NCI-H526 (cell line): ENCODE results near the gene GAS2L2.

ENCODE experiments used
- DNase-seq, 2 experiments: peaks; one replicate each; lab custom pipeline; 2025; lab: John Stamatoyannopoulos, UW

Gene GAS2L2

DNA sequence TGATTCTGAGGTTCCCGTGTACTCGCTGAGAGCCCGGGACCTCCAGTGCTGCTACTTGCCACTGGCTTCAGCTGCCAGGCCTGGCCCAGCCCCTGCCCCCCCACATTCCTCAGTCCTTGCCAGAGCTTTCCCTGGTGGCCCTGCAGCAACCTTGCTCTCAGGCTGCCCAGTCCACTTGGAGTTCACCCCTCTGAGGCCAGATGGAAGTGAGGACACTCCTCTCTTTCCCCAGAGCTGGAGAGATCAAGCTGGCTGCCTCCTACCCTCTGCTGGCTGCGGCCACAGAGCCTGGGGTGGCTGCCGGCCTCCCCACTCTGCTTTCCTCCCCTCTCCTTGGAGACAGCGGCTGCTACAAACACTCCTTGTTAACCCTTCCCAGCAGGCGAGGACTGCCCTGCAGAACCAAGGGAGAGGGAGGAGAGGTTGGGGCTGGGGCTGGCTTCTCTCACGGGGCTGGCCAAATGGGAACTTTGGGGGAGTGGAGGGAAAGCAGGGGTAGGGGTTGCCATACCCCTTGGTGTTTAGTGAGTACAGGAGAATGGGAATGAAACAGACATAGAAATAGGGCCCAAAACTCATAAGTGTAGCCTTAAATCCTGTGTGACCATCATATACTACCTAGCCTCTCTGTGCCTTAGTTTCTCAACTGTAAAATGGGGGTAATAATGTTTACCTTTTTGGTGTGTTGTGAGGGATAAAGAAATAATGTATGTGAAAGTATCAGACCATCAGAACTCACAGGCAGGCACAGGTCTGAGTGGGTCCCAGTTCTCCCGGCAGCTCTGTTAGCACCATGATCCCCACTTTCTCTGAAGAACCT, at the start of gene GAS2L2:
GAS2L2 (minus strand) TSS at position 295 of the 820 bp plus-strand sequence. CDS start 389 bp downstream, outside the sequence.
- DNase-seq = no peak

DNA sequence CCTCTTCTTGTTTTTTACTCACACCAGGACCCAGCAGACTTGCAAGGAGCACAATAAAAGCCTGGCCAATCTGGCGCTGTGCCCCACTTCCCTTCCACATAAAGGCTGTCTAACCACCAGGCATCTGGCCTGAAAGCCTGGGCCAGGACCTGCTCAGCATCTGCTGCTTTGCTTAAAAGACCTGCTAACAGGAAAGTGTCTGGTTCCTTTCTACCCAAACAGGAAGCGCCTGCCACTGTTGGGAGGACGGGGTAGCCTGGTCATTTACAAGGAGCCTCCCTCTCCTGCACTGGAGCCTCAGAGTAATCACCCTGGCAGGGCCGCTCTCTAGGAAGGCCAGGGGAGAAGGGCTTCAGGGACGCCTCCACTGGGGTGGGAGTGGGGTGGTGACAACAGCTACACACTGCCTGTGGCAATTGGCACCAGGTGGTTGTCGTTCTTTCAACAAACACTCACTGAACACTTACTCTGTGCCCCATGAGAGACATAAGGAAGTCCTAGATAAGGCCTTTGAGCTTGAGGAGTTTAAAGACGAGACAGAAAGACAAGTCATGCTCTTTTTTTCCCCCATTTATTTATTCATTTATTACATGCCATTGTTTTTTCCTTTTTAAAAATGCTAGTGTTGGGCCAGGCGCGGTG, 48.7 kb upstream of the GAS2L2 start:
- DNase-seq = no peak

DNA sequence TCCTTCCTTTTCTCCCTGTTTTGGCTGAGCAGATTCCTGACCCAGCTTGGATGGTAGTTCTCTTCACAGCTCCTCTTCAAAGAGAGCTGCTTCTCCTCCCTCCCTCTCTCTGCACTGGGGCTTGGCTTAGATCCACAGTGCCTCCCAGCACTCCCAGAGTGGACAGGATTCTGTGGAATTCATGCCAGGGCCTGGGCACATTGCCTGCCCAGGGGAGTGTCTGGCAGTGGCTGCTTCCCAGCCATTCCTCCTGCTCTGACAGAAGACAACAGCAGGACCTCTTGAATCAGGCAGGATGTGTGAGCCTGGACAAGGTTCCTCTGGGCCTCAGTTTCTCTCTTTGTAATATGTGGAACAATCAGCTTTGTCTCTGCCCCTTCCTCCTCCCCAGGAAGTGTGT, 46.9 kb upstream of the GAS2L2 start:
- DNase-seq = no peak

DNA sequence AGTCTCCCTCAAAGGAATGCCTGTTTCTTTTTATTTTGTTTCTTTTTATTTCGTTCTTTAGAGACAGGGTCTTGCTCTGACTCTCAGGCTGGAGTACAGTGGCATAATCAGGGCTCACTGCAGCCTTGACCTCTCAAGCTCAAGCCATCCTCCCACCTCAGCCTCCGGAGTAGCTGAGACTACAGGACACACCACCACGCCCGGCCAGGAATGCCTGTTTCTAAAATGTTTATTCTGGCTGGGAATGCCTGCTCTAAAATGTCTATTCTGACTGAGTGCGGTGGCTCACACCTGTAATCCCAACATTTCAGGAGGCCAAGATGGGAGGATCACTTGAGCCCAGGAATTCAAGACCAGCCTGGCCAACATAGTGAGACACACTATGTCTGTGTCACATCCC, 44.9 kb upstream of the GAS2L2 start:
- DNase-seq = no peak

DNA sequence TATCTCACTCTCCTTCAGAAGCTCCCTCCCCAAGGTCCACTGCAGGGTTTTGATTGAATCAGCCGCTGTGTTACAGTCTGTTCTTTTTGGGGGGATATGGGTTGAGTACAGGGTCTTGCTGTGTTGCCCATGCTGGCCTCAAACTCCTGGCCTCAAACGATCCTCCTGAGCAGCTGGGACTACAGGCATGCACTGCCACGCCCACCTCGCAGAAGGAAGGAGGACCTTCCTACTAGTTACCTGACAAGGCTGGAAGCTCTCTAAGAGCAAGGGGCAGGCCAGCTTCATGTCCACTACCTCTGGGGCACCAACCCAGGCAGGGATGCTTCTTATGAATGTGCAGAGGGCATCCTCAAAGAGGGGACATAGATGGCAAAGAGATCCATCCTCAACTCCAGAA, 44.3 kb upstream of the GAS2L2 start:
- DNase-seq = no peak

DNA sequence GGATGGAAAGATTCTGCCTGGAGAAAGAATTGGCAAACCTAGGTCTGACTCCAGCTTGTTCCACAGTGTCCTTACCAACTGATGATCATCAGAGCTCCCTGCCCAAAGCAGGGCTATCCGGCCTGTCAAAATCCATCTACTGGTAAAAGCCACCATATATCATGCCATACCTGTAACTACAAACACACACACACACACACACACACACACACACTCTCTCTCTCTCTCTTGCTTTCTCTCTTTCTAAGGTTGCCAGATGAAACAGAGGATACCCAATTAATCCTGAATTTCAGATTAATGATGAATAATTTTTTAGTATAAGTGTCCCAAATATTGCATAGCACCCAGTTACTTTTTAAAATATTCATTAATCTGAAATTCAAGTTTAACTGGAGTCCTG, 43.9 kb upstream of the GAS2L2 start:
- no peak for DNase-seq

DNA sequence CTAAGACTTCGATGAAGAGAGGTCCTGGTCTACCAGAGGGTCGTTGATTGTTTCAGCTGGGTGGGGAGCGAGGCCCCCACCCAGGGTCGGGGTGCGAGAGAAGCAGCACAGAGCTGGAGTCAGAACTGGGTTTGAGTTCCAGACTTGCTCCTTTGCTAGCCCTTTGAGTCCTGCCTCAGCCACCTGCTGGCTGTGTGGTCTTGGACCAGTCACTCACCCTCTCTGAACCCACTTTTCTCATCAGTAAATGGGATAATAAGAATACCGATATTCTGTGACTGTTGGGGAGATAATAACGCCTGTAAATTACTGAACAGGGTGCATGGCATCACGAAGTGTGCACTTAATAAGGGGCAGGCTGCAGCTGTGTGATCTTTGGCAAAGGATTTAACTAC, 42.8 kb upstream of the GAS2L2 start:
- DNase-seq = no peak

DNA sequence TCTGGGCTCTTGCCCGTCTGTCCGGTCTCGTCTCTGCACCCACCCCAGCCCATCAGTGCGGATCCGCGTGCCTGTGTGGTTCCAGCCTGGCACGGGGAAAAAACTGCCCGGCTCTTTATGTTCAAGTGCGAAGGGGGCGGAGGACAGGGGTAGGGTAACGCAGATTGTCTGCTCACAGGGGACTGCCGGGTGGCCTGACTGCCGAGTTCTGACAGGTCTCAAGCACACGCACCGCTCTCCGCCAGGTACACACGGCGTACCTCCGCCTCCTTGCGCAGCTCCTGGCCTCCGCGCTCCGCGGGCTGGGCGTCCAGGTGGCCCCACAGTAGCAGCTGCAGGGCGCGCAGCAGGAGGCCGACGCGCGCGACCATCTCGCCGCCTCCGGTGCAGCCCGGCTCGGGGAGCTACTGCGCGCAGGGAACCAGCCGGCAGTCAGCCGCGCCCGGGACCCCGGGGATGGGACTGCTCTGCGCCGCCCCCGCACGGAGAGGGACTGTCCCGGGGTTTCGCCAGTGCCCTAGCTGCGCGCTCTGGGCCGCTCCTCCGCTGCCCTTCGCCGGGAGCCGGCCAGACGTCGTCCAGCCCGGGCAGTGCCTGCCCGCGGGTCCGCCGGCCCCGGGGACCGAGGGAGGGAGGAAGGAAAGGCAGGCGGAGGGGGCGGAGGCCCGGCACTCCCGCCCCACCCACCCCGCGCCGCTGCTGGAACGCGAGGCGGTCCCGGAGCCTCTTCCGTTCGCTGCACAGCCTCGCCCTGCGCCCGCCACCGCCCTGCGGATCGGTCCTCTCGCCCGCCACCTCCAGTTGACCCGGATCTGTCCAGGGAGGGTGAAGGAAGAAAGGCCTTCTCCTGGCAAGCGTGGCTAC, 42.2 kb upstream of the GAS2L2 start, which contains the start of gene MMP28:
MMP28 (minus strand) TSS at position 635 of the 864 bp plus-strand sequence; CDS start at position 371, 264 bp downstream.
- peak in 1 of 2 experiments; percentile 65 for DNase-seq

DNA sequence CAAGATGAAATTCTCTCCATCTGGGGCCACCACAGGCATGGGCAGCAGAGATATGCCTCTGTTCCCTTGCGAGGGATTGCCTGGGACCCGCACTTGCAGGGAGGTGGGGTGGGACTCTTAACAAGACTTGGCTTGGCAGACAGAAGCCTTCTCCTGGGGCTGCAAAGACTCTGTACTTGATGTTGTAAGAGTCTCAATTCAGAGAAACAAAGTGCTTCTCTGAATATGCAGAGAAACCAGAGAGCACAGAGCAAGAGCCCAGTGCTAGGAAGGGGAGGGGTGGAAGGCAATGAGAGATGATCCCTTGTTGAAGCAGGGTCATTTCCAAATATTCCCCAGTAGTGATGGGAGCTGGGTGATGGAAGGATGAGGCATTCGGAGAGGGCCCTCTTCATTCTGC, 40.2 kb upstream of the GAS2L2 start:
- DNase-seq = no peak

DNA sequence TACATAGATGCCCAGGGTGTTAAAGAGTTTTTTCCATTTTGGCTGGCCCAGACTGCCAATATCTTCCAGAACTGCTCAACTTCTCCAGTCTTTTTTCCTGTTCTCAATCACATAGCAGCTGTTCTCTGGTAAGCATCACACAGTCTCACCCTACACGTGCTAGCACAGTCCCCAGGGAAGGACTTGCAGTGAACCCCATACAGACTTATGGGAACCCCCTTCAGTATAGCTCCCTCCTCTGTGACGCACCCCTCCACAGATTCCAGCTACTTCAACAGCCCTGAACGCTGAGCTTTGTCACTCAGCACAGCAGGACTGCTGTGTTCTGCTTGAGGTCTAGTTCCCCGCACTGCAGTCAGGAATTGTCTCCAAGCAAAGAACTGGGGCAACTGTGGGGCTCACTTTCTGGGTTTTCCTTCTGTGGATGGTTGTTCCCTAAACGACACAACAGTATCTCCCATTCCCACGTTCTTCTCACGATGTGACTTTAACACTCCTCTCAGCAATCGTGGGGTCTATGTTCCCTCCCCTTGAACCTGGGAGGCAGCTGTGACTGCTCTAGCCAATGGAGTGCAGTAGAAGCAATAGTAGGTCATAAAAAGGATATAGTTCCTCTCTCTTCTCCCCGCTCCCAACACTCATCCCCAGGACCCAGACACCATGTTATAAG, 38.8 kb upstream of the GAS2L2 start:
- DNase-seq = no peak

DNA sequence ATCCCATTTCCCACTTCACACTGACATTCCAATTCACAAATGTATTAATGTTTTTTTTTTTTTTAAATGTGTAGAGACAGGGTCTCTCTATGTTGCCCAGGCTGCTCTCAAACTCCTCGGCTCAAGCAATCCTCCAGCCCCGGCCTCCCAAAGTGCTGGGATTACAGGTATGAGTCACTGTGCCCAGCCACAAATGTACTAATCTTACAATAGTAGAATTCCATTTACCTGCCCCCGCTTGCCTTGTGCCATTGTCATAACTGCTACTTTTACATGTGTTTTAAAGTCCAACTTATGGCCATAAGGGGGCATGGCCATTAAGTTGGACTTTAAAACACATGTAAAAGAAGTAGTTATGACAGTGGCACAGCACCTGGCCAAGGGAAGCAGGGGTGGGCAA, 37.8 kb upstream of the GAS2L2 start:
- no peak for DNase-seq

DNA sequence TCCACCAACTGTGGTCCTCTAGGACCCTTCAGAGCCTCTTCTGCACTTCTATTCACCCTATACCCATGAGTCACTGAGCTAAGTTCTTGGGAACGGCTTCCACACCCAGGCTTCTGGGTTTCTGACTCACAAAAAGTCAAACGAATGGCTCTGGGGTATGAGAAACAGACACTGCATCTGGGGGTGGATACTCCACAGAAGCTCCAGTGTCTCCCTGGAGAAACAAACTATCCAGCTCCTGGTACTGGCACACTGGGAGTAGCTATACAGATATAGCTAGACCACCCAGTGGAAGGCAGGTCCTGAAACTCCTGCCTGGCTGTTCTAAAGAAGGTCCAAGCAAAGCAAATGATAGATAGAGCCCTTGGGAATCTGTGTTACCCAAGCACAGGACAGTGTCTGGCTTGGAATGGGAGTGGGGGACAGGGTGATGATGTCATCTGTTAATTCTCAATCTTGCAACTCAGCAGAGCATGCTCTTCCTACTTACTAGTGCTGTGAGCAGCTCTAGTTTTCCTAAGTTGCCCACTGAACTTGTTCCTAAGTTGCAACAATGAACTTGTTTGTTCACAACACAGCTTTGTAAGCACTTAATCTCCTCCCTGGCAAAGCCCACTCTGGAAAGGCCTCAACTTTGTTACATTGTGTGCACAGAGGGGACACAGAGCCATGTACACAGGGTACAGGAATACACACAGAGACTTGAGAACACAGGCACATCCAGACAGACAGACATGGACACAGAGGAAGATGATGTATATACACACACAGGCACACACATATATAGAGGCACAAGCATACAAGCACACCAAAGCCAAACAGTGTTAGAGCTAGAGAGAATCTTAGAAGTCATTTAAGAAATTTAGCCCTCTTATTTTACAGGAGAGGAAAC, 35.7 kb upstream of the GAS2L2 start:
- DNase-seq = no peak

DNA sequence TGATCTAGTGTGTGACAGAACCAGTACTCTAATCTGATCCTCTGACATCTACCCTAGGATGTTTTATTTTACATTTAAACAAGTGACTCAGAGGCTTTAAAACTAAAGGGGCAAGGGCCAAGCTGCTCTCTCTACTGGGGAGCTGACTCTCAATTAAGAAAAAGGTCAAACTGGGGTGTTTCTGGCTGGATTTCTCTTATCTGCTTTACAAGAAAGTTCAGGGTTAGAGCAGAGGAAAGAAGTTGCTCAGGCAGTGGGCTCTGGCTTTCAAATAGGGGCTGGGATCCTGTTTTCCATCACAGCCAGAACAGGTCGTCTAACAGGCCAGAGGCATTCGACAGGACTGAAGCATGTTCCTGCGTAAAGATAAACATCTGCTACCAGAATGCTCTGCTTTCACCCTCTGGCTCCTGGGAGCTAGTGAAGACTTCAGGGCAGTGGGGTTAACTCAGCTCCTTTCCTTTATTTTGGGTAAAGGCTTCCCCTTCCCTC, 33.9 kb upstream of the GAS2L2 start:
- DNase-seq = no peak

DNA sequence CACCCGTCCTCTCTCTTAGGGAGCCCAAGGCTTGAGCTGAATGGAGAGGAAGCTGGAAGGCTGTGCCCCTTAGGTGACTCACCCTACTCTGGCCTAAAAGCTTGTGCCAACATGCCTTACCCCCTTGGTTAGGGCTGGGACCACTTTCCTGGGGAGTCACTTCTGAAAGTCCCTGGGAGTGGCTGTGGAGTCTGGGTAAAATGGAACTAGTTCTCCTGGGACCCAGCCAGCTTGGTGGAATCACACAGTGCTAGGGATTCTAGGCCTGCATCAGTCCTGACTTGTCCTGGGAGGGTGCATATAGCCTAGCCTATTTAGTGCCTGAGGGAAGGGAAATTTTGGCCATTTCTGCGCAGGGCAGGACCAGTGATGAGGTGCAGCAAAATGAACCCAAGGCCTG, 31.9 kb upstream of the GAS2L2 start:
- no peak for DNase-seq

DNA sequence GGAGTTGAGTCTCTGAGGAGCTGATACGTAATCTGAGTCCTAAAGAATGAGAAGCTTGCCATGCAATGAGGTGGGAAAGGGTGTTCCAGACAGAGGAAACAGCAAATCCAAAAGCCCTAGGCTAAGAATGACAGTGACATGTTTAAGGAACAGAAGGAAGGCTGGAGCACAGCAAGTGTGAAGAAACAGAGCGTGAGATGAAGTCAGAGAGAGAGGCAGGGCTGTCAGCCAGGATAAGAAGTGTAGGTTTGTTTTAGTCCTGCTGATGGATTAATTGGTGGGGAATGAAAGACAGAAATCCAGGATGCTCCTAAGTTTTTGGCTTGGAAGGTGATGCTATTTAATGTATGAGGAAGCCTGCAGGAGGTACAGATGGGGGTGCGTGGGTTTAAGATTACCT, 27.9 kb upstream of the GAS2L2 start:
- no peak for DNase-seq

DNA sequence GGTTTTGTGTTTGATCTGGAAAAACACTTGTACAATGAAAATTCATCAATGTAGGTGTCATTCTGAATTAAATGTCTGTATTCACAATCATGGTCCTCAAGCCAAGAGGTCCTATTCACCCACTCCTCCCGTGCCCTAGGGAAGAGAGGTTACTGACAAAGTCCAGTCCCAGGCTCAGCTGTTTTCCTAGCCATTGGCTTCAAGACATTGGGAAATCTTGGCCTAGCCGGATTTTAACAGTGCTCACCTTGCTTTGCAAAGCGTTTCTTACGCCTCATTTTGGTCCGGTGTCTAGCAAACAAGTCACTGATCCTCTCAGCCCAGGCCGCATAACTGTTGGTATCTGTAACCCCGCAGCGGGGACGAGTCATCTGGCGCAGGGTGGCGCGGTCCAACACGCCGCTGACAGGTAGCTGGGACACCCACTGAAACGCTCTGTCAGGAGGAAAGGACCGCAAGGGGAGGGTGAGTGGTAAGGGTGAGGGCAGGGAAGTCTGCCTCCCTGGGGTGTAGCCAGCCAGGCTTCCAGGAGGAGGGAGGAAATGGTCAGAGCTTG, 25.7 kb upstream of the GAS2L2 start:
- DNase-seq = no peak

DNA sequence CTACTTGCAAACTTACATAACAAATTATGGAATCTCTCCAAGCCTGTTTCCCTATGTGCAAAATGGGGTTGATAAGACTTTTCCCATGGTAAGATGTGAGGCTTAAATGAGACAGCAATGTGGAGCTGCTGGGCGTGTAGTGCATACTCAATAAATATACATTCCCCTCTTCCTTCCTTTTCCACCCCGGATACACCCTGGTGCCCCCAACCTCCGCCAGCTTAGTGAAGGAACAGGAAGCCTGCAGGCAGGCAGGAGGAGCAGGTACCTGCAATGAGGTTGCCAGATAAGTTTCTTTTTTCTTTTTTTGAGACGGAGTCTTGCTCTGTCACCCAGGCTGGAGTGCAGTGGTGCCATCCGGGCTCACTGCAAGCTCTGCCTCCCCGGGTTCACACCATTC, 22.5 kb upstream of the GAS2L2 start:
- no peak for DNase-seq

DNA sequence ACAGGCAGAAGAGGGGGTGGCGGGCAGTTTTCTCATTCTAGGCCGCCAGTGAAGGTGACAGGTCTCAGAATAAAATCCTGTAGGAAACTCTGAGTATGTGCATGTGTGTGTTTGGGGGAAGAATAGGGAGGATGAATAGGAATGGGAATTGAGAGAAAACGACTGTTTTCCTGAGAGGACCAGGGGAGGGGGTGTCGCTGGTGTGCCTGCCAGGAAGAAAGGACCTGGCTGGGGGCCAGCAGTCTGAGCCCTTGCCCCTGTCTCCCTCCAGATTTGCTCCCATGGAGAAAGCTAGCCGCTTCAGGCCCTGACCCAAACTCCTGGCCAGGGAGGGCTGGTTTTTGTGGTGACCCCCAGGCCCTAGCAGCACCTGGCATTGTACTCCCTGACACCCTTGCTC, 22.0 kb upstream of the GAS2L2 start:
- DNase-seq = no peak

DNA sequence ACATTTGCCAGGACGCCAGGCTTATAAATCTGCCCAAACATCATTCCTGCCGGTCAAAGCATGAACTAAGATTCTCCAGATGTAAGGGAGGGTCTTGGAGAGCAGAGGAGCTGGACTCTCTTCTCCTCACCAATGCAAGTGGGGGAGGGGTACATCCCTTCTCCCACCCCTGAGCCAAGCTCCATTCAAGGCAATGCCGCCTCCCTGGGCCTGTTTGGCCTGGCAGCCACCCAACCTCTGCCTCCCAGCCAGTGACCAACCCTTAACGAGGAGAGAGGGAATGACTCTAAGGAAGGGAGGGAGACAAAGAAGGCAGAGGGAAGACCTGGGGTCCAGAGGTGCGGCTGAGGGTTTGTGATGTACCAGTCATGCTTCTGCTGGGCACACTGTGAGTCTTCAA, 21.5 kb upstream of the GAS2L2 start:
- DNase-seq = no peak

DNA sequence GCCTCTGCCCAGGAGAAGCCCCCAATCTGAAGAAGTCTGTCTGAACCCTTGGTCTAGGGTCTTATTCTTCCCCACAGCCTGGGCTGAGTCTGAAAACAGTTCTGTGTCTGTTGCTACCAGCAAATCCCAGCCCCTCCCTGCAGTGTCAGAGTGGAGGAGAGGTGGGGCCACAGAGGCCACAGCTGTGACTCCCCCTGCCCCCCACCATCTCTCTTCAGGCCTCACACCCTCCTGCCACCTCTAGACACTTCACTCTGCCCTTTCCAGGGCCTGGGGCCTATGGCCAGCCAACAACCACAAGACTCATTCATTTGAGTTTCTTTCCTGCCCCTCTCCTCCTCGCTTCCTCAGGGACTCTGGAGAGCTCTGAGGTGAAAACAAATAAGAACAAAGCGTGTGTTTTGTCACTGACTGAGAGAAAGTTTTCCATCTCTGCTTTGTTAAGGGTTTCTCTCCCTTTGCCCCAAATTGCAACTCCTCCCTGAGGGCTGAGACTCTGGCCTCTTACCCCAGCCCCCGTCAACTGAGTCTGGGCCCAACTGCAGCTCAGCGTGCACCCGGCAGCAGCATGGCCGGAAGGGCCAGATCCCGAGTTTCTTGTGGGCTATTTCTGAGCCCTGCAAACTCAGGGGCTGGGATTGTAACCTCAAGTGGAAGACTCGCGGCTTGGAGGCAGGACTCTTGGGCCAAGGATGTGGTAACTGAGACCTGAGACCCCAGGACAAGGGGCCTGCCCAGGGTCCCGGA, 20.8 kb upstream of the GAS2L2 start:
- DNase-seq = no peak
